GM18870 (cell line): ENCODE measurements around the gene RBMY1D.
"Not testable (repeated sequence)": the region's sequence is repeated elsewhere in the genome, so short reads cannot be mapped to it uniquely, and the experiment has no call there.

ENCODE experiments used
- ATAC-seq: cut with Tn5 transposase; IDR thresholded peaks from one replicate; pipeline ENCODE4 v1.9.1; 2021; ENCODE audit warnings: moderate library complexity; ENCODE audit not compliant: unreplicated experiment

Gene RBMY1D

GRCh38 chrY:21894426-21894825 lies at the start of gene RBMY1D:
TSS of gene RBMY1D (minus strand) at chrY:21894526. CDS start at chrY:21892513, 2,013 bp downstream.
- not testable (repeated sequence) for ATAC-seq

- not testable (repeated sequence) for ATAC-seq
Measured at GRCh38 chrY:21917932-21918331, 23.6 kb upstream of the RBMY1D start, which contains the start of gene RBMY1E. TSS of gene RBMY1E (minus strand) at chrY:21918032. CDS start at chrY:21916054, 1,978 bp downstream.

GRCh38 chrY:21869407-21870076 lies 24.8 kb downstream of the RBMY1D start:
- ATAC-seq, result not testable (repeated sequence)

GRCh38 chrY:21845481-21845880 lies 48.8 kb downstream of the RBMY1D start:
- ATAC-seq, result no peak

GRCh38 chrY:21842090-21842489 lies 52.2 kb downstream of the RBMY1D start:
- no peak for ATAC-seq

GRCh38 chrY:21839489-21839888 lies 54.8 kb downstream of the RBMY1D start:
- no peak for ATAC-seq

GRCh38 chrY:21836343-21836742 lies 58.0 kb downstream of the RBMY1D start:
- ATAC-seq, result no peak

- ATAC-seq, result no peak
Measured at GRCh38 chrY:21835052-21835451, 59.3 kb downstream of the RBMY1D start.
